ENCODE measurements around the gene PSENEN. TPM values are rescaled to one million over a fixed set of nuclear protein-coding genes. Genes with fewer than 3 reads are reported as not detected.

Gene PSENEN
- total RNA-seq, 2 donors from 2014 or later, result 21.2 to 24.9 TPM

- peak overlapping the region; percentile 94 for H3K27ac Mint-ChIP-seq
- H3K36me3 Mint-ChIP-seq (ENCODE audit: low read depth), result no peaks in the 10 kb centered on the region
- H3K4me3 Mint-ChIP-seq, result peak overlapping the region; percentile 78
- ATAC-seq (no peak), DNase-seq (no peak)
- H3K27me3 Mint-ChIP-seq, result no peaks in the 10 kb centered on the region
- H3K9me3 ChIP-seq (ENCODE audit: control insufficient read depth, low read length, poor library complexity, severe bottlenecking), result no peaks in the 10 kb centered on the region
- peaks cover 52% of the 10 kb centered on the region for H3K4me1 Mint-ChIP-seq
Observed at GRCh38 chr19:35714601-35715354, 30.7 kb upstream of the PSENEN start.

GRCh38 chr19:35715355-35715809 is 30.1 kb upstream of the PSENEN start:
- no peaks in the 10 kb centered on the region for H3K27me3 Mint-ChIP-seq
- H3K4me3 Mint-ChIP-seq, result no peak overlapping the region
- peak overlapping the region; percentile 99 for H3K27ac Mint-ChIP-seq
- H3K4me1 Mint-ChIP-seq, result peaks cover 55% of the 10 kb centered on the region
- ATAC-seq (no peak), DNase-seq (no peak)
- peaks cover 2% of the 10 kb centered on the region for H3K36me3 Mint-ChIP-seq (ENCODE audit: low read depth)
- no peaks in the 10 kb centered on the region for H3K9me3 ChIP-seq (ENCODE audit: control insufficient read depth, low read length, poor library complexity, severe bottlenecking)

- ATAC-seq, result no peak
- no peaks in the 10 kb centered on the region for H3K27me3 Mint-ChIP-seq
- peak overlapping the region; percentile 99 for H3K27ac Mint-ChIP-seq
- no peak for DNase-seq
- H3K4me1 Mint-ChIP-seq, result peaks cover 51% of the 10 kb centered on the region
- no peaks in the 10 kb centered on the region for H3K9me3 ChIP-seq (ENCODE audit: control insufficient read depth, low read length, poor library complexity, severe bottlenecking)
- H3K4me3 Mint-ChIP-seq, result peak overlapping the region; percentile 99
- peaks cover 2% of the 10 kb centered on the region for H3K36me3 Mint-ChIP-seq (ENCODE audit: low read depth)
Observed at GRCh38 chr19:35715981-35716800, 29.3 kb upstream of the PSENEN start.

DNA sequence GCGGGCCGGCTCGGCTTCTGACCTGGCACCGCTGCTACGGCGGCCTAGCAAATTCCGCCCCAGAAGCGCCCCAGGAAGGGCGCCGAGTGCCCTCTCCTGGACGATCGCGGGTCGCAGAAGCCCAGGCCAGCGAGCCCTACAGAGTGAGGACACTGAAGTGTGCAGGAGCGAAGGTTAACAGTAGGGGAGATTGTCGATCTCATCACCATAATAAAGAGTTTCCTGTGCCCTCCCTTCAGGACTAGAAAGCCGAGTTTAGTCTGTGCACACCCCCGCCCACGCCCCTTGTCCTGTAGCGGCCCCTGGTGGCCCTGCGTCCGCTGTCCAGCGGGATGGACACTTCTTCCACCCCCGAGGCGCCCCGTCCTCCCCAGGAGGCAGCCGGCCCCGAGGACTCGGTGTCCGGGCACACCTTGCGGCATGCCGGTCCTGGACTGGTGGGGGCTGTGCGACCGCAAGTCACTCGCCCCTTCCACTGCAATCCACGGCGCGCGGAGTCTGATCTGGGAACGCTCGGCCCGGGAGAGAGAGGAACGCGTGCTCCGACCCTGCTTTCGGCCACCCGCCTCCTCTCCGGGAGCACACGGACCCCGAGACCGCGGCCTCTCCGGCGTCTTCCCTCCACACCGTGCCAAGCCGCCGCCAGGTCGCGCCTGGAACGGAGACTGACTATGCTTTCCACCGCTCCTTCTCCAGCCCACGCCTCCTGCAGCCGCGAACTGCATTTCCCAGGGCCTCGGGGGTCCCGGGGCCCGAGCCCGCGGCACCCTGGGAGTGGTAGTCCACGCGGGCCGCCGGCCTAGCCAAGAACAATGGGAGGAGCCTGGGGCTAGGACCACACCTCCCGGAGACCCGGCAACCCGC is 28.4 kb upstream of the PSENEN start:
- Mint-ChIP-seq H3K27ac (peak overlapping the region; percentile 99), H3K4me1 (peaks cover 50% of the 10 kb centered on the region), H3K4me3 (peak overlapping the region; percentile 99), H3K27me3 (no peaks in the 10 kb centered on the region), H3K36me3 (ENCODE audit: low read depth) (peaks cover 4% of the 10 kb centered on the region)
- peak; percentile 86 for ATAC-seq
- peak; percentile 94 to 97 (median 95) for DNase-seq
- H3K9me3 ChIP-seq (ENCODE audit: control insufficient read depth, low read length, poor library complexity, severe bottlenecking), result no peaks in the 10 kb centered on the region

GRCh38 chr19:35717665-35718344 is 27.6 kb upstream of the PSENEN start, which contains the start of gene KMT2B:
TSS of gene KMT2B (plus strand) at chr19:35718003. CDS start at chr19:35718019, 16 bp downstream.
- Mint-ChIP-seq H3K4me1 (peaks cover 44% of the 10 kb centered on the region), H3K27me3 (no peaks in the 10 kb centered on the region), H3K4me3 (peak within 1 kb of the TSS; percentile 99), H3K36me3 (ENCODE audit: low read depth) (peaks cover 4% of the 10 kb centered on the region), H3K27ac (peak within 1 kb of the TSS; percentile 99)
- ATAC-seq, result peak; percentile 52
- peak in 1 of 3 donors; percentile 75 for DNase-seq
- H3K9me3 ChIP-seq (ENCODE audit: control insufficient read depth, low read length, poor library complexity, severe bottlenecking), result no peaks in the 10 kb centered on the region

DNA sequence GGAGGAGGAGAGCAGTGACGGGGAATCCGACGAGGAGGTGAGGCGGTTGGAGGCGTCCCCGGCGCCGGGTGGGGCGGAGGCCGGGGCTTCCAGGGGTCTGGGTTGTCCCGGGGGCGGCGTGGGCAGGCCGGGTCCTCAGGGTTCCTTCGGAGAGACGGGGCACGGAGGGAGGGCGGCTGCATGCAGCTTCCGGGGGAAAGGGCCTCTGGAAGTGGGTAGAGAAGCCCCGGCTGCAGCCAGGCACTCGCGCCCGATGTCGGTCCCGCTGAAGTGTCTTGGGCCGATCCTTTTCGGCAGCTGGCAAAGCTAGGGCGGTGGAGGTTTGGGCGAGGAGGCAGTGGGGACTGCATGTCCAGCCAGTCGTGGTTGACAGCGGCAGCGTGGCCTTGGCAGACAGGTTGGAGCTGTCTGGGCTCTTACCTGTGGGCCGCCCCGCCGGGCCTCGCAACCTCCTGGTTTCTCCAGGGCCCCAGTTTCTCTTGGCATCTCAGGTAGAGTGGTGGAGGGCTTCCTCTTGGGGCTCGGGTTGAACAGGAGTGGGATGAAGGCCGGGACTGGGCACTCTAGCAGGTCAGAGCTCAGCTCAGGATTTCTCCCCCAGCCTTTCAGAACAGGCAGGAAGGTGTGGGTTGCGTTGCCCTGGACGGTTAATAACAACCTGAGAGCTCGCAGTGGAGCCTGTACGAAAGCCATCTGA is 27.0 kb upstream of the PSENEN start:
- H3K27me3 Mint-ChIP-seq, result no peaks in the 10 kb centered on the region
- peak overlapping the region; percentile 72 for H3K27ac Mint-ChIP-seq
- DNase-seq (peak in 2 of 3 donors; percentile 22 to 27), ATAC-seq (no peak)
- no peaks in the 10 kb centered on the region for H3K9me3 ChIP-seq (ENCODE audit: control insufficient read depth, low read length, poor library complexity, severe bottlenecking)
- peaks cover 42% of the 10 kb centered on the region for H3K4me1 Mint-ChIP-seq
- peak overlapping the region; percentile 87 for H3K4me3 Mint-ChIP-seq
- peaks cover 4% of the 10 kb centered on the region for H3K36me3 Mint-ChIP-seq (ENCODE audit: low read depth)

GRCh38 chr19:35719402-35720162 is 25.9 kb upstream of the PSENEN start:
- H3K27ac Mint-ChIP-seq, result peak overlapping the region; percentile 72
- ATAC-seq, result no peak
- peak overlapping the region; percentile 87 for H3K4me3 Mint-ChIP-seq
- DNase-seq, result no peak
- no peaks in the 10 kb centered on the region for H3K27me3 Mint-ChIP-seq
- peaks cover 31% of the 10 kb centered on the region for H3K4me1 Mint-ChIP-seq
- peaks cover 4% of the 10 kb centered on the region for H3K36me3 Mint-ChIP-seq (ENCODE audit: low read depth)
- no peaks in the 10 kb centered on the region for H3K9me3 ChIP-seq (ENCODE audit: control insufficient read depth, low read length, poor library complexity, severe bottlenecking)

DNA sequence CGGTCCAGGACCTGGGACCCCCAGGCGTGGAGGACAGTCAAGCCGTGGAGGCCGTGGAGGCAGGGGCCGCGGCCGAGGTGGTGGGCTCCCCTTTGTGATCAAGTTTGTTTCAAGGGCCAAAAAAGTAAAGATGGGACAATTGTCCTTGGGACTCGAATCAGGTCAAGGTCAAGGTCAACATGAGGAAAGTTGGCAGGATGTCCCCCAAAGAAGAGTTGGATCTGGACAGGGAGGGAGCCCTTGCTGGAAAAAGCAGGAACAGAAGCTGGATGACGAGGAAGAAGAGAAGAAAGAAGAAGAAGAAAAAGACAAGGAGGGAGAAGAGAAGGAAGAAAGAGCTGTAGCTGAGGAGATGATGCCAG is 25.3 kb upstream of the PSENEN start:
- Mint-ChIP-seq H3K36me3 (ENCODE audit: low read depth) (peaks cover 4% of the 10 kb centered on the region), H3K27ac (no peak overlapping the region), H3K4me3 (peak overlapping the region; percentile 43), H3K4me1 (peaks cover 27% of the 10 kb centered on the region), H3K27me3 (no peaks in the 10 kb centered on the region)
- no peak for ATAC-seq
- no peak for DNase-seq
- H3K9me3 ChIP-seq (ENCODE audit: control insufficient read depth, low read length, poor library complexity, severe bottlenecking), result no peaks in the 10 kb centered on the region

DNA sequence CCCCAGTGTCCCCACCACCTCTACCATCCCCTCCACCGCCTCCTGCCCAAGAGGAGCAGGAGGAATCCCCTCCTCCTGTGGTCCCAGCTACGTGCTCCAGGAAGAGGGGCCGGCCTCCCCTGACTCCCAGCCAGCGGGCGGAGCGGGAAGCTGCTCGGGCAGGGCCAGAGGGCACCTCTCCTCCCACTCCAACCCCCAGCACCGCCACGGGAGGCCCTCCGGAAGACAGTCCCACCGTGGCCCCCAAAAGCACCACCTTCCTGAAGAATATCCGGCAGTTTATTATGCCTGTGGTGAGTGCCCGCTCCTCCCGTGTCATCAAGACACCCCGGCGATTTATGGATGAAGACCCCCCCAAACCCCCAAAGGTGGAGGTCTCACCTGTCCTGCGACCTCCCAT is 24.8 kb upstream of the PSENEN start:
- no peak overlapping the region for H3K27ac Mint-ChIP-seq
- no peaks in the 10 kb centered on the region for H3K27me3 Mint-ChIP-seq
- H3K4me3 Mint-ChIP-seq, result no peak overlapping the region
- peaks cover 26% of the 10 kb centered on the region for H3K4me1 Mint-ChIP-seq
- ATAC-seq (no peak), DNase-seq (no peak)
- no peaks in the 10 kb centered on the region for H3K9me3 ChIP-seq (ENCODE audit: control insufficient read depth, low read length, poor library complexity, severe bottlenecking)
- peaks cover 4% of the 10 kb centered on the region for H3K36me3 Mint-ChIP-seq (ENCODE audit: low read depth)

DNA sequence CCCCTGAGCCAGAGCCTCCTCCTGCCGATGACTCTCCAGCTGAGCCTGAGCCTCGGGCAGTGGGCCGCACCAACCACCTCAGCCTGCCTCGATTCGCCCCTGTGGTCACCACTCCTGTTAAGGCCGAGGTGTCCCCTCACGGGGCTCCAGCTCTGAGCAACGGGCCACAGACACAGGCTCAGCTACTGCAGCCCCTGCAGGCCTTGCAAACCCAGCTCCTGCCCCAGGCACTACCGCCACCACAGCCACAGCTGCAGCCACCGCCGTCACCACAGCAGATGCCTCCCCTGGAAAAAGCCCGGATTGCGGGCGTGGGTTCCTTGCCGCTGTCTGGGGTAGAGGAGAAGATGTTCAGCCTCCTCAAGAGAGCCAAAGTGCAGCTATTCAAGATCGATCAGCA is 24.1 kb upstream of the PSENEN start:
- Mint-ChIP-seq H3K4me1 (peaks cover 22% of the 10 kb centered on the region), H3K27me3 (no peaks in the 10 kb centered on the region), H3K27ac (no peak overlapping the region), H3K4me3 (no peak overlapping the region), H3K36me3 (ENCODE audit: low read depth) (peaks cover 7% of the 10 kb centered on the region)
- ATAC-seq, result no peak
- DNase-seq, result no peak
- H3K9me3 ChIP-seq (ENCODE audit: control insufficient read depth, low read length, poor library complexity, severe bottlenecking), result no peaks in the 10 kb centered on the region

DNA sequence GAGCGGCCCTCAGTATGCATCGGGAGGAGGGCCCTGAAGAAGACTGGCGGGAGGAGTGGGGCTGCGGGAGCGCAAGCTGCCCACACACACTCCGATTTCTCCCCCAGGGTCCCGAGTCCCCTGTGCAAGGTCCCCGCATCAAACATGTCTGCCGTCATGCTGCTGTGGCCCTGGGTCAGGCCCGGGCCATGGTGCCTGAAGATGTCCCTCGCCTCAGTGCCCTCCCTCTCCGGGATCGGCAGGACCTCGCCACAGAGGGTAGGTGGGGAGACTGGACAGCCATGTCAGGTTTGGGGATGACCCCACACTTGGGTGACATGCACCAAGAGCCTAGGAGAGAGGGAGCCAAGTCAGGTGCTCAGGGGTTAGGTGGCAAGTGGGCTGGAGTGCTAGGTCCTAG is 23.0 kb upstream of the PSENEN start:
- H3K36me3 Mint-ChIP-seq (ENCODE audit: low read depth), result peaks cover 7% of the 10 kb centered on the region
- no peak overlapping the region for H3K27ac Mint-ChIP-seq
- no peak for DNase-seq
- no peak overlapping the region for H3K4me3 Mint-ChIP-seq
- ATAC-seq, result no peak
- H3K4me1 Mint-ChIP-seq, result peaks cover 17% of the 10 kb centered on the region
- H3K9me3 ChIP-seq (ENCODE audit: control insufficient read depth, low read length, poor library complexity, severe bottlenecking), result no peaks in the 10 kb centered on the region
- H3K27me3 Mint-ChIP-seq, result no peaks in the 10 kb centered on the region
